Activated CD4-positive, alpha-beta T cell treated with anti-CD3 and anti-CD28 coated beads, Interleukin-2, amount 10 ng/mL, durations not matched to agents 24 days and 14 days (primary cell): ENCODE data around the gene MIXL1. TPM values are rescaled to one million over a fixed set of nuclear protein-coding genes. Genes with fewer than 3 reads are reported as not detected.

Experiments
- DNase-seq: peaks from one replicate; pipeline ENCODE4 v3.0.0; 2022
- H3K27ac Mint-ChIP-seq: one replicate; pipeline ENCODE4 v1.8.0; 2022; ENCODE audit warnings: mild to moderate bottlenecking, mixed read lengths
- H3K27me3 Mint-ChIP-seq: one replicate; pipeline ENCODE4 v1.8.0; 2022; ENCODE audit warnings: mixed read lengths
- H3K36me3 Mint-ChIP-seq: one replicate; pipeline ENCODE4 v1.8.0; 2022; ENCODE audit warnings: low read depth, mild to moderate bottlenecking, mixed read lengths
- H3K4me1 Mint-ChIP-seq: one replicate; pipeline ENCODE4 v1.8.0; 2021; ENCODE audit warnings: mixed read lengths
- H3K4me3 Mint-ChIP-seq: one replicate; pipeline ENCODE4 v1.8.0; 2022; ENCODE audit warnings: mild to moderate bottlenecking, moderate library complexity, mixed read lengths
- H3K9me3 Mint-ChIP-seq: one replicate; pipeline ENCODE4 v1.8.0; 2021; ENCODE audit warnings: mixed read lengths
- intact Hi-C: fragments of 100-400 bp; cut with micrococcal nuclease; formaldehyde crosslinking; loops from one replicate; pipeline ENCODE4 v1.15.1; 2023
- total RNA-seq: library from RNA; stranded (reverse); gene quantifications from 2 replicates; pipeline ENCODE4 v1.2.3, GENCODE V29; 2022

The MIXL1 gene
- total RNA-seq, 1 donor from 2014 or later = not detected

GRCh38 chr1:226203240-226203639 is 20.2 kb upstream of the MIXL1 start:
- H3K27ac Mint-ChIP-seq = no peak overlapping the region
- H3K4me3 Mint-ChIP-seq = no peak overlapping the region
- H3K9me3 Mint-ChIP-seq = no peaks in the 10 kb centered on the region
- no peaks in the 10 kb centered on the region for H3K4me1 Mint-ChIP-seq
- no peak for DNase-seq
- intact Hi-C loops = no loop called here
- peaks cover 14% of the 10 kb centered on the region for H3K27me3 Mint-ChIP-seq
- H3K36me3 Mint-ChIP-seq = no peaks in the 10 kb centered on the region

- intact Hi-C loops = no loop called here
- no peak overlapping the region for H3K27ac Mint-ChIP-seq
- DNase-seq = no peak
- H3K9me3 Mint-ChIP-seq = no peaks in the 10 kb centered on the region
- H3K4me1 Mint-ChIP-seq = no peaks in the 10 kb centered on the region
- H3K4me3 Mint-ChIP-seq = no peak overlapping the region
- H3K36me3 Mint-ChIP-seq = no peaks in the 10 kb centered on the region
- H3K27me3 Mint-ChIP-seq = peaks cover 14% of the 10 kb centered on the region
Observed at GRCh38 chr1:226203655-226204054, 19.8 kb upstream of the MIXL1 start.

GRCh38 chr1:226204198-226204597 is 19.3 kb upstream of the MIXL1 start:
- Mint-ChIP-seq H3K27ac (no peak overlapping the region), H3K4me1 (no peaks in the 10 kb centered on the region), H3K27me3 (peaks cover 14% of the 10 kb centered on the region), H3K36me3 (no peaks in the 10 kb centered on the region), H3K9me3 (no peaks in the 10 kb centered on the region), H3K4me3 (no peak overlapping the region)
- intact Hi-C loops = no loop called here
- DNase-seq = no peak

- Mint-ChIP-seq H3K36me3 (no peaks in the 10 kb centered on the region), H3K4me1 (no peaks in the 10 kb centered on the region), H3K27ac (no peak overlapping the region), H3K9me3 (no peaks in the 10 kb centered on the region), H3K4me3 (no peak overlapping the region), H3K27me3 (peaks cover 5% of the 10 kb centered on the region)
- no peak for DNase-seq
- intact Hi-C loops = no loop called here
Observed at GRCh38 chr1:226207048-226207447, 16.4 kb upstream of the MIXL1 start.

GRCh38 chr1:226209307-226210059 is 14.0 kb upstream of the MIXL1 start:
- Mint-ChIP-seq H3K36me3 (no peaks in the 10 kb centered on the region), H3K4me1 (no peaks in the 10 kb centered on the region), H3K27me3 (no peaks in the 10 kb centered on the region), H3K9me3 (no peaks in the 10 kb centered on the region), H3K4me3 (no peak overlapping the region), H3K27ac (no peak overlapping the region)
- intact Hi-C loops = no loop called here
- DNase-seq = no peak

- H3K4me1 Mint-ChIP-seq = no peaks in the 10 kb centered on the region
- no peak for DNase-seq
- intact Hi-C loops = no loop called here
- no peak overlapping the region for H3K4me3 Mint-ChIP-seq
- H3K27me3 Mint-ChIP-seq = no peaks in the 10 kb centered on the region
- no peak overlapping the region for H3K27ac Mint-ChIP-seq
- no peaks in the 10 kb centered on the region for H3K36me3 Mint-ChIP-seq
- H3K9me3 Mint-ChIP-seq = no peaks in the 10 kb centered on the region
Observed at GRCh38 chr1:226210571-226211176, 12.8 kb upstream of the MIXL1 start.

GRCh38 chr1:226211181-226211821 is 12.2 kb upstream of the MIXL1 start:
- Mint-ChIP-seq H3K4me3 (no peak overlapping the region), H3K27ac (no peak overlapping the region), H3K36me3 (no peaks in the 10 kb centered on the region), H3K4me1 (no peaks in the 10 kb centered on the region), H3K27me3 (no peaks in the 10 kb centered on the region), H3K9me3 (no peaks in the 10 kb centered on the region)
- intact Hi-C loops = no loop called here
- DNase-seq = no peak

- no peak for DNase-seq
- intact Hi-C loops = no loop called here
- Mint-ChIP-seq H3K4me3 (no peak overlapping the region), H3K9me3 (no peaks in the 10 kb centered on the region), H3K27ac (no peak overlapping the region), H3K36me3 (no peaks in the 10 kb centered on the region), H3K27me3 (peaks cover under 1% of the 10 kb centered on the region), H3K4me1 (no peaks in the 10 kb centered on the region)
Observed at GRCh38 chr1:226212545-226212944, 10.9 kb upstream of the MIXL1 start.

- no peak for DNase-seq
- Mint-ChIP-seq H3K4me1 (no peaks in the 10 kb centered on the region), H3K9me3 (no peaks in the 10 kb centered on the region), H3K4me3 (no peak overlapping the region), H3K27ac (no peak overlapping the region), H3K36me3 (no peaks in the 10 kb centered on the region), H3K27me3 (peaks cover 9% of the 10 kb centered on the region)
- intact Hi-C loops = no loop called here
Observed at GRCh38 chr1:226215239-226215638, 8.2 kb upstream of the MIXL1 start.

GRCh38 chr1:226216056-226216455 is 7.4 kb upstream of the MIXL1 start:
- no peak overlapping the region for H3K27ac Mint-ChIP-seq
- no peak for DNase-seq
- intact Hi-C loops = no loop called here
- H3K9me3 Mint-ChIP-seq = no peaks in the 10 kb centered on the region
- H3K27me3 Mint-ChIP-seq = peaks cover 9% of the 10 kb centered on the region
- no peaks in the 10 kb centered on the region for H3K36me3 Mint-ChIP-seq
- H3K4me3 Mint-ChIP-seq = no peak overlapping the region
- no peaks in the 10 kb centered on the region for H3K4me1 Mint-ChIP-seq

- Mint-ChIP-seq H3K27me3 (peaks cover 17% of the 10 kb centered on the region), H3K27ac (no peak overlapping the region), H3K4me1 (no peaks in the 10 kb centered on the region), H3K36me3 (no peaks in the 10 kb centered on the region), H3K9me3 (no peaks in the 10 kb centered on the region), H3K4me3 (no peak overlapping the region)
- intact Hi-C loops = no loop called here
- no peak for DNase-seq
Observed at GRCh38 chr1:226217273-226217672, 6.2 kb upstream of the MIXL1 start.

- H3K4me3 Mint-ChIP-seq = no peak overlapping the region
- no peaks in the 10 kb centered on the region for H3K9me3 Mint-ChIP-seq
- DNase-seq = no peak
- intact Hi-C loops = no loop called here
- peaks cover 31% of the 10 kb centered on the region for H3K27me3 Mint-ChIP-seq
- H3K27ac Mint-ChIP-seq = no peak overlapping the region
- peaks cover 5% of the 10 kb centered on the region for H3K4me1 Mint-ChIP-seq
- no peaks in the 10 kb centered on the region for H3K36me3 Mint-ChIP-seq
Observed at GRCh38 chr1:226220473-226221189, 2.8 kb upstream of the MIXL1 start.

- intact Hi-C loops = no loop called here
- peak overlapping the region; percentile 53 for H3K4me3 Mint-ChIP-seq
- peaks cover 29% of the 10 kb centered on the region for H3K27me3 Mint-ChIP-seq
- no peak for DNase-seq
- H3K4me1 Mint-ChIP-seq = peaks cover 5% of the 10 kb centered on the region
- H3K9me3 Mint-ChIP-seq = no peaks in the 10 kb centered on the region
- no peak overlapping the region for H3K27ac Mint-ChIP-seq
- H3K36me3 Mint-ChIP-seq = peaks cover 2% of the 10 kb centered on the region
Observed at GRCh38 chr1:226222686-226223085, 778 bp upstream of the MIXL1 start.

- Mint-ChIP-seq H3K4me1 (peaks cover 5% of the 10 kb centered on the region), H3K27ac (no peak overlapping the region), H3K4me3 (peak overlapping the region; percentile 81), H3K27me3 (peaks cover 28% of the 10 kb centered on the region), H3K36me3 (peaks cover 2% of the 10 kb centered on the region), H3K9me3 (no peaks in the 10 kb centered on the region)
- intact Hi-C loops = no loop called here
- peak; percentile 77 for DNase-seq
Observed at GRCh38 chr1:226223786-226224244, 351 bp downstream of the MIXL1 start.
